Stimulated activated CD4-positive, alpha-beta T cell treated with anti-CD3 and anti-CD28 coated beads, Interleukin-15, amount 100 ng/mL, for 1 hour (primary cell): Measurements from ENCODE around the gene OSCP1.

ENCODE experiments used
- DNase-seq, 2 donors: peaks; one replicate each; pipeline ENCODE4 v3.0.0-alpha.2; 2020; ENCODE audit warnings: low read depth in 1 of 2, low spot score in 1 of 2

Gene OSCP1

DNA sequence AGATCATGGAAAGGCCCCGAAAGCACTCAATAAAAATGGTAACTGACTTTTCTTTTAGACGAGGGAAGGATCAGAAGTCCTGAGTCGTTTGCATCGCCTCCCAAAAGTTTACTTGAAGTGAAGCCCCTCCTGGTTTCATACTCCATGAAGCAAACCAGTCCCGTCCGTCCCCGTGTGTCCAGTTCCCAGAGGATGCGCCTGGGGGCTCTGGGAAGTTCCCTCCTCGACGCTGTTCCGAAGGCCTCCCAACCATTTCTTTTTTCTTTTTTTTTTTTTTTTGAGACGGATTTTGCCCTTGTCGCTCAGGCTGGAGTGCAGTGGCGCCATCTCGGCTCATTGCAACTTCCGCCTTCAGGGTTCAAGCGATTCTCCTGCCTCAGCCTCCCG, 661 bp upstream of the OSCP1 start:
- DNase-seq, result no peak

DNA sequence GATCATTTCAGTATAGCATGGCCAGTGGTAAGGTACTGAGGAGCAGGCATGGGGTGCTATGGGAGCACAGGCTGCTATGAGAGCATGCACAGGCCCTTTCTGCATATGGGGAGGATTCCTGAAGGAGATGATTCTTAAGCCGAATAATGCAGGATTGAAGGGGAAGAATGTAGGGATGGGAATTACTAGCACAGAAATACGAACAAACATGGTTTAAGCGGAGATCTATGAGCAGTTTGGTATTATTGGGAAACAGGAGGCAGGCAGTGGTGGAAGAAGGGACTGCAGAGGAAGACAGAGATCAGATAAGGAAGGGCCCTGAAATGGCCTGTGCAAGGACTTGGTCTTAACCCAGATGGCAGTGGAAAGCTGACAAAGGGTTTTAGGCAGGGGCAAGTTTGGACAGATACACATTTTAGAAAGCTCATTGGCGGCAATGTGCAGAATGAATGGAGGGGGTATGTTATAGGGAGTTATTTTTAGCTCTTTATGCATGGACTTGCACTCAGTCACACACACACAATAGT, 1.7 kb downstream of the OSCP1 start:
- no peak for DNase-seq

DNA sequence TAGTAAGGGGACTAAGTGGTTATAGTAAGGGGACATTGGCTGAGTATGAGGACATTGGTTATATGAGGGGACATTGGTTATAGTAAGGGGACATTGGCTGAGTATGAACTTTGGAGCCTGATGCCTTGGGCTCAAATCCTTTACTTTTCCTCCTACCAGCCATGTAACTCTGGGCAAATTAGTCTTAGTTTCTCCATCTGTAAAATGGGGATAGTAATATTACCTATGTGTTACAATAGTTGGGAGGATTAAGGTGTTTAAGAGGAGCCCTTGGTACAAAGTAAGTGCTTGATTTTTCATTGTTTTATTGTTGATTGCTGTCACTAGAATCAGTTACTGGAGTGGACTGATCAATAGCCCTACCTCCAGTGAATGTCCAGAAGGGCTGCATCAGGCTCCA, 2.8 kb downstream of the OSCP1 start:
- DNase-seq, result no peak

DNA sequence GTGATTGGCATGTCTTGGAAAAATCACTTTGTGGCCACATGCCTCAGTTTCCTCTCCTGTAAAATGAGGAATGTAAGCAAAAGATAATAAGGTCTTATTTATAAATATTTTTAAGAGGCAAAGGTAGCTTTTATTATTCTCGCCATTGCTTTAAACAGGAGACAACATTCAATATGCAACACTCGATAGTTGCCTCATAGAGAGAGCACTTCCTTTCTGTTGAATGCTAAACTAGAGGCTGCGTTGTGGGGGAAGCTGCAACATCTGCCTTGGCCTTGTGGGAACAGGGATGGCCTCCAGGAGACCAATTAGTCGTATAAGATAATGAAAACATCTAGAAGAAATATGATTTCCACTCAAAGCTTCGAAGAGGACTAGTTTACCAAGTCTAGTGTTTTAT, 3.5 kb downstream of the OSCP1 start:
- no peak for DNase-seq

DNA sequence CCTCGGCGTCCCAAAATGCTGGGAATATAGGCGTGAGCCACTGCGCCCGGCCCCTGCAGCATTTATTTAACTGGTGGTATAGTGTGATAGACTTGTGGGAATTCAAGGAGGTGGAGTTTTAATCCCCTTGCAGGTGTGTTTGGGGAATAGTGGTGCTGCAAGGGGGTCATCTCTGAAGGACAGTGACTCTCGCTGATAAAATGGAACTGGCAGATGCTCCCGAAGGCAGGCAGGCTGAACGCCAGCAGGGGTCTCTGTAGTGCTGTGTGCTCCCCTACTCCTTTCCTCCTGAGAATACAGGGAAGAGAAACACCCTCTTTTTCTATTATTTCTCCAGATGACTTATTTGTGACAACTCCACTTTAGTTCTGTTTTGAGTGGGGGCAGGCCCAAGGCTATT, 4.0 kb downstream of the OSCP1 start:
- no peak for DNase-seq

DNA sequence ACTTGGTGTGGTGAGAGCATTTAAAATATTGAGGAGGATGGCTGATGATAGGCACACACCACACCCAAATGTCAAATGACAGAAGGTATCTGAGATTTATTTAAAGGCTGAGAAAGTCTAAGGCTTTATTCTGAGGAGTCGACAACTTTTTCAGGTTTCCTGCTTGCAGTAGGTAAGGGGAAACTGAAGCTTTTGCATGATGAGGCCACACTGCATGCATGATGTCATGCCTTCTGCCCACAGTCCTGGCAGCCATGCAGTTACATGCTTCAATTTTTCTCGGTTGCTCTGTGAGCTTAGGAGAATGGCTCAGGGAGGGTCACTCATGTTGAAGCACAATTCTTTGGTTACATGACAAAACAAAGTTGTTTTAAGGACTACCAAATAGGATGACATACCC, 7.0 kb downstream of the OSCP1 start:
- DNase-seq, result no peak

DNA sequence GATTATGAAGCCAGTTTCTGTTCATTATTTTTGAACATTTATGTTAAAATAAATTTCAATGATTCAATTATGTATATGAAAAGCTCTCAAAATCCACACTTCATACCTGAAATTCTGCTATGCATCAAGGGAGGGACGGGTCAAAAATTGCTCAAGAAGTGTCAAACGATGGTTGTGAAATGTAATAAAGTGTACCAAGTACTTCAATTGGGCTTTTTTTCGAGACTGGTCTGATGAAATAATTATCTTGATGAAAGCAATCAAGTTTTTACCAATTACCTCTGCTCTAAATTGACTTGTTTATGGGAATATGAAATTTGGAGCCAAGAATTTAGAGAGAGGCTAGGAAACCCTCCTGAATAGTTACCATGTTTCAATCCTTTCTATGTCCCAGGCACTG, 7.9 kb downstream of the OSCP1 start:
- DNase-seq, result no peak

DNA sequence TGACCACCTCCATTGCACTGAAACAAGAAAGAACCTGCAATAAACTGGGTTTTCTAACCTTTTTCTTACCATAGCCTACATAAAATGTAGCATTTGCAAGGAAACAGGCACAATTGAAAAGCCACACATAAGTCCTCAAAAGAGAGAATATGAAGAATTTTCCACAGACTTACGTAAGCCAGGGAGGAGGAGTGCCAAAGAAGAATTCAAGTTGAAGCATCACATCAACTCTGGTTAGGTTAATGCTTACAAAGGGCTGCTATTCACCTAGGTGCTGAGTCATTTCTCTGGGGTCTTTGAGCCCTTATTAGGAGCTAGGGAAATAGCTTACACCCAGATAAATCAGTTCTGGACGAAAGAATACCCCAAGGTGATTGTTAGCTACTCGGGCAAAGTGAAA, 9.6 kb downstream of the OSCP1 start:
- DNase-seq, result no peak

DNA sequence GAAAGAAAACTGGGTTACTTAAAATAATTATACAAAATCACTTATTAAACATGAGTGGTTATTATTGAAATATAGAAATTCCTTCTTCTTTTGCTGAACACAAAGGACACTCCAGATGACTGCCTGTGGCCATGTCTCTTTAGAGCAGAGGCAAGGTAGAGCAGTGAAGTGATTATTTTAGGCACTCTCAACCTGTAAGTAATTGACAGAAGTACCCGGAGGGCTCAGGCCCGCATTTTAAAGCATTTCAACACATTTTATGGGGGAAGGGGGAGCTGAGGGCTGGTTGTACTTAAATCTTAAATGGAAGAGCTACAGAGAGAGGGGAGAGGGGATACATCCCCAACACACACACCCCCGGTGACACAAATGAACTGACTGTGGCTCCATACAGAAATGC, 10.2 kb downstream of the OSCP1 start:
- DNase-seq, result no peak

DNA sequence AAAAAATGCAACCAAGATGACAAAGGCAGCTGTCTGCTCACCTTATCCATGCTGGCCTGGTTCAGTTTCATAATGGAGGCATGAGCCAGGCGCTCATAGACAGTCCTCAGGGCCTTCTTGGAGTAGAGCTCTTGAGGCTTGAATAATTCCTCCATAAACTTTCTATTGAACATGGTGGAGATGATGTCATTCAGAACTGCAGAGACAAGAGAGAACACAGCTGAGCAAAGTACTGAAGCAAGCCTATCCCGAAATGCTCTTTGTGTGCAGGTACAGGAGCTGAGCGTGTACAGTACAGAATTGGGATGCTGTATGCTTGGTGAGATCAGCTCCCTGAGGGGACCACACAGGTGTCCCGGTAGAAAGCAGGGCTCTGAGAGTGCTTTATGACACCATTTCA, 11.5 kb downstream of the OSCP1 start:
- no peak for DNase-seq

DNA sequence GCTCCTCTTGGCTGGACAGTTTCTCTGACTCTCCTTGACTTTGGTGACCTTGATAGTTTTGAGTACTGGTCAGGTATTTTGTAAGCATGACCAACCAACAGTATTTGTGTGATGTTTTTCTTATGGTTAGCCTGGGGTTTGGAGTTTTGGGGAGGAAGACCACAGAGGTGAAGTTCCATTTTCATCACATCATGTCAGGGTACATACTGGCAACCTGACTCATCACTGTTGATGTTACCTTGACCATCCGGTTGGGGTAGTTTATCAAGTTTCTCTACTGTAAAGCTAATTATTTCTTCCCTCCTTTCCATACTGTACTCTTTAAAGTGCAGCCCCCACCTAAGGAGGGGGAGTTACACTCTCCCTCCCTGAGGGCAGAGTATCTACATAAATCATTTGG, 13.4 kb downstream of the OSCP1 start:
- DNase-seq, result no peak

DNA sequence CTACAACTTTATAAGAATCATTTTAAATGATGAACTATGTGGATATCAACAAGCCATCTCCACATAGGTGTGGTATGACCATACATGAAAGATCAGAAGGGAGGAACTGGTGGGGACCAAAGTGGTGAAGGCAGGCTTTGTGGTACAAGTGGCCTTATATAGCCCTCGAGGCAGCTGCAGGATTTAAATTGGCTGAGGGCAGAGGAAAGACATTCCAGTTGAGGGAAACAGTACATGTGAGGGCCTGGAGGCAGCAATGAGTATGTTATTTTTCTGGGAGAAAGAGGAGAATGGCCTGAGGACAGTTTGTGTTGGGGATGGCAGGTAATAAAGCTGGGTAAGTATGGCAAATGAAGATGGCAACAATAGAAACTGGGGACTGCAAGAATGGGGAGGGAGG, 17.1 kb downstream of the OSCP1 start:
- no peak for DNase-seq

DNA sequence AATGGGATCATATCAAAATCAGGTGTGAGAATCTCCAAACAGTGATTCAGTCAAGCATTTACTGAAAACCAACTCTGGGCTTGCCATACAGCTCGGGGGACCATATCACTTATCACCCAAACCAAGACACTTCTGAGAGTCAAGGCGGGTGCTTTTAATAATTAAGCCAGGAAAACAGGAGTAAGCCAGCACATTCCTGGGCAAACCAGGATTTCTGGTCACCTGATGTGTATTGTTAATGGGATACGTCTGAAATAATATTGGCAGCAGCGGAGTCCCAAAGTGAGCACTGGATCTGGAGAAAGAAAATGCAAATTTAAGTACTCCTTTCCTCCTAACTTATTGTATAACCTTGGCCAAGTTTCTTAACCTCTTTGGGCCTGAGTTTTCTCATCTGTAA, 17.6 kb downstream of the OSCP1 start:
- DNase-seq, result no peak

DNA sequence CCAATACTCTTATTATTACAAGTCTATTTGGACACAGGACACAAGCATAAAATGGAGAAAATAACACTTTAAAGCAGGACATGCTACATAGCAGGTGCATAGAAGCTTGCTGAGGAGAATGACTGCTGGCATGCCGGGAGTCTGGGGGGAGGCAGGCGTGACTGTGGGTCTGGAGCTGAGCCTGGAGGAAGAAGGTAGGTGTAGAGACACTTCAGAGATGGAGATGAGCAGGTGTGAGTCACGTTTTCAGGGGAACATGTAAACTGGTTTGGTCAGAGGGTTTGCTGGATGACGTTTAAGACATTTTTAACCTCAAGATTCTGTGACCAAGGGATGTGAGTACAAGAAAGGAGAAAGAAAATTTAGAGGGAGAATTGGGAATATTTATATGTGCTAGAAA, 24.5 kb downstream of the OSCP1 start:
- DNase-seq, result no peak

DNA sequence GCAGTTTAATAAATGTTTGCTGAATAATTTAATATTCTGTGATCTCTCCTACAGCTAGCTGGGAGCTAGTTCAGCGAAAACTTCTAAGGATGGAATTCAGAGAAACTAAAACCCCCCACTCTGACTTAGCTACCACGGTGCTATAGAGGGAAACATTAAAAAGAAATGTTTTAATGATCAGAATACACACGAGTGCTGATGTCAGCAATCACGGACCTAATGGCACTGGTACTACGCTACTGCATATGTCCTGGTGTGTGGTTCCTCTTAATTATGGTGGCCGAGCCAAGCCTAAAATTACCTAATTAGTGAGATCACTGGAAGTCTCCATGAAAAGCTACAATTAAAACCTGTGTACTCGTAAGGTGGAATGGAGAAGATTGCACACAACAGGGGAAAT, 28.6 kb downstream of the OSCP1 start:
- DNase-seq, result no peak

DNA sequence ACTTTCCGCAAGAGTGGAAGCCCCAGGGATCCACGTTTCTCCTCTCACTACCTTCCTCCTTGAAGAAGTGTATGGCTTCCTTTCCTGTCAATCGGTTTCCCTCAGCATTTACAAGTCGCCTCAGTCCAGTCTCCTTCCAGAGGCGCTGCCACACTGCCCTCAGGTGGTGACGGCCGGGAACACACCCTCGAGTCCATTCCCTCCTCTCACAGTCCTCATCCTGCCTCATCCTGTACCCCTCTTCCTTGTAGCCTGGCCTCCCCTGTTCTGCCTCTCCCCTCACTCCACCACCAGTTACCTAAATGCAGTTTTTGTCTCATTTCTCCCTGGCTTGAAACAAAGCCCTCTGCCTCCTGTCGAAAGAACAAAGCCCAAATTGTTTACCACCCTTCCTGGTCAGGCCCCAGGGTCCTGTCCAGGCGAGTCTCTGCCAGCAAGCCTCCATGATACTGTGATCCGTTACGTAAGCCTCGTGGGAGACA, 29.4 kb downstream of the OSCP1 start:
- peak; percentile 82 to 90 for DNase-seq

DNA sequence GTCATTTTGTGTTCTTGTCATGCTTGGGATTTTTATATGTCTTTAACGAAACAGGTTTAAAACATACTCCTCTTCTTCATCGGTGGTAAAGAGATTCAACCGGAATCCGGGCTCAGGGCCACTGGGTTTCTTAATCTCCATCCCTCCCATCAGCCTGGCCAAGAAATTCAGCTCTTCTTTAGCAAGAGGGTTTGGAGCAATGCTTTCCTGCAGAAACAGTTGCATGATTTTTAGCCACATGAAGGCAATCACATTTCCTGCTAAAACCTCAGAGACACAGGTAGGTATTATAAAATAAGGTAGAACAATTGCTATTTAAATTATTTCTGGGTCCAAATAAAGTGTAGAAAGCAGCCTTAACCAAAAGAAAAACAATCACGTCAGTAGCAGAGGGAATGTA, 29.8 kb downstream of the OSCP1 start:
- DNase-seq, result no peak

DNA sequence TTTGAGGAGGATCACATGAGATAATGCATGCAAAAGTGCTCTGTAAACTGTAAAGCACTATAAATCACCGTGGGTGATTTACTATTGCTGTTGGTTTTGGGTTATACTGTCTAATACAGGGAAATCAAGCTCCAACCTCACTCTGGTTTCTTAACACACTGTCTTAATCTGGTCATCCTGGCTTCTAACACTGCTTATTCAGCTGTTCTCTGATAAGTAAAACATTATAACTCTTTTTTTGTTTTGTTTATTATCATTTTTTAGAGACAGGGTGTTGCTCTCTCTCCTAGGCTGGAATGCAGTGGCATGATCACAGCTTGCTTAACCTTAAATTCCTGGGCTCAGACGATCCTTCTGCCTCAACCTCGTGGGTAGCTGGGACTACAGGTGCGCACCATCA, 30.7 kb downstream of the OSCP1 start:
- no peak for DNase-seq

DNA sequence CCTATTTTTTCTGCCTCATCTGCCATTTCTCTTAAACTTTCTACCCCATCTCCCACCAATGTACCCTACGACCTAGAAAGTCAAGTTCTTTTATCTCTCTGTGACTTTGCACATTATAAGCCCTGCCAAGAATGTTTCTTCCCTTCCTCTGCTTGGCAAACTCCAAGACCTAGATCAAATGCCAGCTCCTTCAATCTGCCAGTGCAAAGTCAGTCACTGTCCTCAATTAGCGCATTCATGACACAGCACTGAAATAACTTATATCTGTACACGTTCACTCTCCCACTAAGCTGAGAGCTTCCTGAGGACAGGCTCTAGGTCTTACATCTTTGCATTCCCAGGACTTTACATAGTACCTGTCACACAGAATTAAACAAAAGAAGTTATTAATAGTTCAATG, 31.1 kb downstream of the OSCP1 start:
- DNase-seq, result no peak

DNA sequence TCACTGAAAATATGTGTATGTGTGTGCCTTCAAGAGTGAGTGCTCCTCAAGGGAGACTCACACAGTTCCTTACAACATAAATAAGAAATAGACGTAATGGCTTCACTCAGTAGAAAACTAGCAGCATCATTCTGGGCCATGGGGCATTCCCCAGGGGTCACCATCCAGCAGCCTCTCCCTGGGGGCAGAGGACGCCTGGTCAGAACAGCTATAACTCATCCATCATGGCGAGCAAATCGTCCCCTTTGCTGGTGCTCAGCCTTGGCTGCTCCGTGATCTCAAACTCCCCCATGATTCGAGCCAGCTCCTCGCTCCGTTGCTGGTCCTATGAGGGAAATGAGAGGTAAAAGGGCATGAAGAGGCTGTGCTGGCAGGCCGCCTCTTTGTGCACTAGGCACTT, 32.3 kb downstream of the OSCP1 start:
- no peak for DNase-seq

DNA sequence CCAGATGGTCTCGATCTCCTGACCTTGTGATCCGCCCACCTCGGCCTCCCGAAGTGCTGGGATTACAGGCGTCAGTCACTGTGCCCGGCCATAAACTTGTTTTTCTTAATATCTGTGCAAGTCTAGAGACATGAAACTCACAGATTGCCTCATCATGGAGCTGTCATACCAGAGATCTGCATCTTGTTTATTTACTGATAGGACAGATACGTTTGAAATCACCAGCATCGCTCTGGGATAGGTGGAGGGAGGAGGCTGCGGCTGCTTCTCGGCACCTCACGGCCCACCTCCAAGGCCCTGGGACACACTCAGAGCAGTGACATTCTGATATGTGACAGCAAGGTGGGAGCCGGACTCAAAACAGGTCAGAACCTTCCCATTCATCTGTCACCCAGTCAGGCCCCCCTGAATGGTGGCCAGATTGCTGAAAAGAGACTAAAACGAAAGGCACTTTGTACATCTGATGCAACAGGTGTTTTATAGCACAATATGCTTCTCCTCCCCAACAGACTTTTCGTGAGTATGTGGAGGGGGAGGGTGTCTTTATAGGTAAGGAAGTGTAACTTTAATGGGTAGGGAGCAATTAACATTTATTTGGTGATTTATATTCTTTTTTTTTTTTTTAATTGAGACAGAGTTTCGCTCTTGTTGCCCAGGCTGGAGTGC, 34.5 kb downstream of the OSCP1 start:
- no peak for DNase-seq

DNA sequence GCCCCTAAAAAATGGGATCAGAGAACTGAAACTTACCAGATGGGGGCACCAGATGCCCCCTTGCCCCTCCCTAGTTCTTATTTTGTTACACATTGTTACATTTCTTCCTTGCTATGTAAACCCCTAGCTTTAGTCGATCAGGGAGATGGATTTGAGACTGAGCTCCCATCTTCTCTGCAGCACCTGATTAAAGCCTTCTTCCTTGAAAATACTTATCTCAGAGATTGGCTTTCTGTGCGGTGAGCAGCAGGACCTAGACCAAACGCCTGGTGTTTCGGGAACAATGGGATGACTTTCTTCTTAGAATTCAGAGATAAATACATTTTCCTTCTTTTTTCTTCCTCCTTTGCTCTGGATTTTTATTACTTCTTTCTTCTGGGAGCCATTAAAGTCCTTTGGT, 35.9 kb downstream of the OSCP1 start:
- no peak for DNase-seq
